ENCODE measurements around the gene MAN1A2.

MAN1A2 gene

DNA sequence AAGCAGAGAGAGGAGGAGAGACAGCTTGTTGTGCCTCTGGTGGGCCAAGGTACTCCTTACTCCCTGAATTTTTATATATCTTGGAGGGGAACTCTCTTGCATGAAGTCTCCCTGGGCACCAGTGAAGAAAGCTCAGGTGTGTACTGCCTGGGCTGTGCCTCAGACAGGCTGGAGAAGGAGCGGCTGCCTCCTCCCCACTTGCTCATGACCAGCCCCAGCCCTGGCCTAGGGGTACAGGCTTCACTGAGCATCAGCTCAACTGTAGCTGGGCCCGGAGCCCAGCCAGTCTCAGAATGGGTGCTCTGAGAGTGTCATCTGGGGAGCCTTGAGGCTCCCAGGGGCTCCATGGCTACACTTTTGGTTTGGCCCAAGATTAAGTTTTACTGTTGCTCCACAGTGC is 193.8 kb downstream of the MAN1A2 start:
- no peaks in the 10 kb centered on the region for H3K4me1 ChIP-seq (ENCODE audit: control insufficient read depth, insufficient read depth, low read depth, low read length)
- DNase-seq: no peak
- no peak overlapping the region for H3K23ac ChIP-seq (ENCODE audit: low read length in 2 of 2)
- no peak overlapping the region for H2AK5ac ChIP-seq (ENCODE audit: low read length, severe bottlenecking)
- no peak overlapping the region for H3K4me3 ChIP-seq (ENCODE audit: insufficient read depth in 1 of 2, low read depth in 1 of 2, low read length in 2 of 2)
- no peak overlapping the region for H3K9ac ChIP-seq (ENCODE audit: low read length)
- no peak overlapping the region for H3K18ac ChIP-seq (ENCODE audit: low read depth in 1 of 2, low read length in 2 of 2)
- peaks cover 9 to 28% of the 10 kb centered on the region in 2 experiments for H3K27me3 ChIP-seq (ENCODE audit: control insufficient read depth in 1 of 2, insufficient read depth in 1 of 2, low read length in 2 of 2)
- no peak overlapping the region for H2AFZ ChIP-seq (ENCODE audit: low read depth, low read length)
- H3K4me2 ChIP-seq (ENCODE audit: low read length, poor library complexity, severe bottlenecking): no peak overlapping the region
- no peak overlapping the region for H2BK12ac ChIP-seq (ENCODE audit: low read length in 2 of 2)
- no peak overlapping the region for H2BK15ac ChIP-seq (ENCODE audit: low read depth, poor library complexity, severe bottlenecking)
- no peak overlapping the region for H4K91ac ChIP-seq (ENCODE audit: low read length)
- no peak overlapping the region for H3K4ac ChIP-seq (ENCODE audit: low read depth in 1 of 2, low read length in 2 of 2)
- H2BK5ac ChIP-seq (ENCODE audit: low read depth, low read length, poor library complexity, severe bottlenecking): no peak overlapping the region
- H3K27ac ChIP-seq (ENCODE audit: low read length, poor library complexity, severe bottlenecking): no peak overlapping the region
- H3K14ac ChIP-seq (ENCODE audit: low read length in 2 of 2): no peak overlapping the region
- H2BK120ac ChIP-seq (ENCODE audit: low read depth, low read length): no peak overlapping the region
- H3K36me3 ChIP-seq (ENCODE audit: control insufficient read depth in 1 of 2, insufficient read depth in 2 of 2, low read depth in 1 of 2, low read length in 2 of 2): no peaks in the 10 kb centered on the region
- WGBS: 90% methylated on average over 2 of the region's 2 CpGs
- no peaks in the 10 kb centered on the region for H3K79me1 ChIP-seq (replicated peaks; ENCODE audit: low read length, poor library complexity, severe bottlenecking)
- H3K9me3 ChIP-seq (ENCODE audit: control insufficient read depth, low read length): no peaks in the 10 kb centered on the region
- no peak overlapping the region for H4K8ac ChIP-seq (ENCODE audit: low read length)

- H3K36me3 ChIP-seq (ENCODE audit: control insufficient read depth in 1 of 2, insufficient read depth in 2 of 2, low read depth in 1 of 2, low read length in 2 of 2): no peaks in the 10 kb centered on the region
- peaks cover 9 to 28% of the 10 kb centered on the region in 2 experiments for H3K27me3 ChIP-seq (ENCODE audit: control insufficient read depth in 1 of 2, insufficient read depth in 1 of 2, low read length in 2 of 2)
- no peak overlapping the region for H4K91ac ChIP-seq (ENCODE audit: low read length)
- no peaks in the 10 kb centered on the region for H3K79me1 ChIP-seq (replicated peaks; ENCODE audit: low read length, poor library complexity, severe bottlenecking)
- no peaks in the 10 kb centered on the region for H3K4me1 ChIP-seq (ENCODE audit: control insufficient read depth, insufficient read depth, low read depth, low read length)
- no peak overlapping the region for H3K4ac ChIP-seq (ENCODE audit: low read depth in 1 of 2, low read length in 2 of 2)
- H3K9me3 ChIP-seq (ENCODE audit: control insufficient read depth, low read length): no peaks in the 10 kb centered on the region
- no peak overlapping the region for H2AFZ ChIP-seq (ENCODE audit: low read depth, low read length)
- H3K14ac ChIP-seq (ENCODE audit: low read length in 2 of 2): no peak overlapping the region
- no peak overlapping the region for H2AK5ac ChIP-seq (ENCODE audit: low read length, severe bottlenecking)
- DNase-seq: no peak
- H2BK12ac ChIP-seq (ENCODE audit: low read length in 2 of 2): no peak overlapping the region
- H2BK15ac ChIP-seq (ENCODE audit: low read depth, poor library complexity, severe bottlenecking): no peak overlapping the region
- H3K9ac ChIP-seq (ENCODE audit: low read length): no peak overlapping the region
- H2BK5ac ChIP-seq (ENCODE audit: low read depth, low read length, poor library complexity, severe bottlenecking): no peak overlapping the region
- no peak overlapping the region for H3K4me3 ChIP-seq (ENCODE audit: insufficient read depth in 1 of 2, low read depth in 1 of 2, low read length in 2 of 2)
- H4K8ac ChIP-seq (ENCODE audit: low read length): no peak overlapping the region
- no peak overlapping the region for H3K4me2 ChIP-seq (ENCODE audit: low read length, poor library complexity, severe bottlenecking)
- no peak overlapping the region for H3K27ac ChIP-seq (ENCODE audit: low read length, poor library complexity, severe bottlenecking)
- H3K18ac ChIP-seq (ENCODE audit: low read depth in 1 of 2, low read length in 2 of 2): no peak overlapping the region
- 100% methylated on average over 1 of the region's 2 CpGs for WGBS
- H3K23ac ChIP-seq (ENCODE audit: low read length in 2 of 2): no peak overlapping the region
- H2BK120ac ChIP-seq (ENCODE audit: low read depth, low read length): no peak overlapping the region
These were observed 194.3 kb downstream of the MAN1A2 start for GRCh38 chr1:117561551-117561950.

DNA sequence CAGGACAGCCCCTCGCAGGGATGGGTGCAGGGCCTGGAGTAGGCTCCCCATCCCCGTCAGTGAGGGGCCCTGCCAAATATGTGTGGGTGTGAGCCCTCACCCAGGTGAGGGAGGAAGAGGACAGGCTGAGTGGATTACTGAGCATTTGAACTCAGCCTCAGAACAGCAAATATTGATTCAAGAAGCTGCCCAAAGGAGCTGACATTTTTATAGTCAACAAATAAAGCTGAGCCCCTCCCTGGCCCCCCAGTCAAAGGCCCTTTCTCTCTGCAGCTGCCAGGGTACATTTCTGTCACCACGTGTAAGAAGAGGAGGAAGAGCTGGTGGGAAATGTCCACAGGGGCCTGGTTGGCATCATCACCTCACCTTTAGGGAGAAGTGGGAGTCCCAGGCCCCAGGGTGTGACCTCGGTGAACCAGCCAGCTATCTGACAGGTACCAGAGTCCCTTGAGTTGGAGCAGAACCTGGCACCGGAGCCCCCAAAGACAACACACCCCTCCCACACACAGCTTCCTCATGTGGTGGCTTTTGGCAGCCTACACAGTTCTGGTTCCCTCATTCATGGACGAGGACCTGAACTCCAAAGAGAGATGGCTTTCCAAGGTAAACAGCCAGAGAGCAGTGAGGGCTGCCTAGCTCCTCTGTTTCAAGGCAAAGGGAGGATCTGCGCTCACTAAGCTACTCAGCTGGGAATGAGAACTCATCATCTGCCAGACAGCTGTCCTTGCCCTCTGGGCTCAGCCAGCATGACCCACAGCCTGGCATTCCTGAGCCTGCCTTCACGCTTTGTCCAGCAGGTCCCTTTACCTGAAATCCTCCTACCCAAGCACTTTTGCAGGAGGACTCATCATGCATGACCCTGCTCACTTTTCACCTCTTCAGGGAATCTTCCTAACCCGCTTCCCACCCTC is 195.6 kb downstream of the MAN1A2 start:
- no peak overlapping the region for H2BK15ac ChIP-seq (ENCODE audit: low read depth, poor library complexity, severe bottlenecking)
- no peak overlapping the region for H3K27ac ChIP-seq (ENCODE audit: low read length, poor library complexity, severe bottlenecking)
- no peak overlapping the region for H3K18ac ChIP-seq (ENCODE audit: low read depth in 1 of 2, low read length in 2 of 2)

GRCh38 chr1:117563492-117563875 is 196.2 kb downstream of the MAN1A2 start:
- no peaks in the 10 kb centered on the region for H3K79me1 ChIP-seq (replicated peaks; ENCODE audit: low read length, poor library complexity, severe bottlenecking)
- no peak overlapping the region for H2BK15ac ChIP-seq (ENCODE audit: low read depth, poor library complexity, severe bottlenecking)
- no peak overlapping the region for H3K27ac ChIP-seq (ENCODE audit: low read length, poor library complexity, severe bottlenecking)
- no peak for DNase-seq
- H3K18ac ChIP-seq (ENCODE audit: low read depth in 1 of 2, low read length in 2 of 2): no peak overlapping the region
- 75% methylated on average over 3 of the region's 4 CpGs for WGBS
- H3K9me3 ChIP-seq (ENCODE audit: control insufficient read depth, low read length): no peaks in the 10 kb centered on the region
- H3K4me1 ChIP-seq (ENCODE audit: control insufficient read depth, insufficient read depth, low read depth, low read length): no peaks in the 10 kb centered on the region
- H3K23ac ChIP-seq (ENCODE audit: low read length in 2 of 2): no peak overlapping the region
- H3K4ac ChIP-seq (ENCODE audit: low read depth in 1 of 2, low read length in 2 of 2): no peak overlapping the region
- H3K36me3 ChIP-seq (ENCODE audit: control insufficient read depth in 1 of 2, insufficient read depth in 2 of 2, low read depth in 1 of 2, low read length in 2 of 2): no peaks in the 10 kb centered on the region
- no peak overlapping the region for H2BK120ac ChIP-seq (ENCODE audit: low read depth, low read length)
- H4K91ac ChIP-seq (ENCODE audit: low read length): no peak overlapping the region
- no peak overlapping the region for H2AFZ ChIP-seq (ENCODE audit: low read depth, low read length)
- H3K14ac ChIP-seq (ENCODE audit: low read length in 2 of 2): no peak overlapping the region
- peaks cover 12 to 33% of the 10 kb centered on the region in 2 experiments for H3K27me3 ChIP-seq (ENCODE audit: control insufficient read depth in 1 of 2, insufficient read depth in 1 of 2, low read length in 2 of 2)
- no peak overlapping the region for H3K9ac ChIP-seq (ENCODE audit: low read length)
- no peak overlapping the region for H3K4me2 ChIP-seq (ENCODE audit: low read length, poor library complexity, severe bottlenecking)
- H2AK5ac ChIP-seq (ENCODE audit: low read length, severe bottlenecking): no peak overlapping the region
- no peak overlapping the region for H3K4me3 ChIP-seq (ENCODE audit: insufficient read depth in 1 of 2, low read depth in 1 of 2, low read length in 2 of 2)
- no peak overlapping the region for H4K8ac ChIP-seq (ENCODE audit: low read length)
- no peak overlapping the region for H2BK5ac ChIP-seq (ENCODE audit: low read depth, low read length, poor library complexity, severe bottlenecking)
- no peak overlapping the region for H2BK12ac ChIP-seq (ENCODE audit: low read length in 2 of 2)

More for the DNA sequence above, 195.6 kb downstream of the MAN1A2 start:
- Histone ChIP-seq H3K4ac (ENCODE audit: low read depth in 1 of 2, low read length in 2 of 2) (no peak overlapping the region), H3K9me3 (ENCODE audit: control insufficient read depth, low read length) (no peaks in the 10 kb centered on the region), H2BK120ac (ENCODE audit: low read depth, low read length) (no peak overlapping the region), H3K27me3 (ENCODE audit: control insufficient read depth in 1 of 2, insufficient read depth in 1 of 2, low read length in 2 of 2) (peaks cover 12 to 30% of the 10 kb centered on the region in 2 experiments), H3K23ac (ENCODE audit: low read length in 2 of 2) (peak overlapping the region in 1 of 2 experiments; percentile 9), H3K79me1 (replicated peaks; ENCODE audit: low read length, poor library complexity, severe bottlenecking) (no peaks in the 10 kb centered on the region), H3K4me2 (ENCODE audit: low read length, poor library complexity, severe bottlenecking) (no peak overlapping the region), H3K9ac (ENCODE audit: low read length) (no peak overlapping the region), H3K14ac (ENCODE audit: low read length in 2 of 2) (no peak overlapping the region), H2AK5ac (ENCODE audit: low read length, severe bottlenecking) (no peak overlapping the region), H2AFZ (ENCODE audit: low read depth, low read length) (no peak overlapping the region), H4K8ac (ENCODE audit: low read length) (no peak overlapping the region), H3K36me3 (ENCODE audit: control insufficient read depth in 1 of 2, insufficient read depth in 2 of 2, low read depth in 1 of 2, low read length in 2 of 2) (no peaks in the 10 kb centered on the region), H2BK12ac (ENCODE audit: low read length in 2 of 2) (no peak overlapping the region), H4K91ac (ENCODE audit: low read length) (no peak overlapping the region), H2BK5ac (ENCODE audit: low read depth, low read length, poor library complexity, severe bottlenecking) (no peak overlapping the region), H3K4me1 (ENCODE audit: control insufficient read depth, insufficient read depth, low read depth, low read length) (no peaks in the 10 kb centered on the region), H3K4me3 (ENCODE audit: insufficient read depth in 1 of 2, low read depth in 1 of 2, low read length in 2 of 2) (no peak overlapping the region)
- 75% methylated on average over 9 of the region's 9 CpGs for WGBS
- DNase-seq: no peak

All from mesenchymal stem cell (in vitro differentiated cells and primary cell).